GM12878 (cell line): ENCODE results near the gene PLEKHA6.

Experiments
- CEBPB ChIP-seq, 2 experiments: fragments of 150-350 bp in 1 of 2; IDR thresholded peaks; 2 replicates each; pipeline ENCODE4 v1.6.1; 2012 to 2014; ENCODE audit warnings: low read depth in 2 of 2, low read length in 2 of 2, borderline replicate concordance in 1 of 2, inconsistent platforms in 1 of 2
- CTCF ChIP-seq, 3 experiments: IDR thresholded peaks in 2 of 3; conservative IDR thresholded peaks in 1 of 3; 2 replicates each; pipeline ENCODE4 v1.5.1; 2011; ENCODE audit warnings: low read depth in 3 of 3, low read length in 3 of 3, mild to moderate bottlenecking in 3 of 3, control low read depth in 2 of 3, moderate library complexity in 2 of 3, inconsistent platforms in 1 of 3, mixed read lengths in 1 of 3; ENCODE audit not compliant: control insufficient read depth in 2 of 3, insufficient read depth in 1 of 3; ENCODE audit errors: extremely low read depth in 1 of 3
- FOS ChIP-seq: IDR thresholded peaks from 3 replicates; pipeline ENCODE4 v1.6.1; 2011; ENCODE audit warnings: borderline replicate concordance; ENCODE audit not compliant: insufficient read length; ENCODE audit errors: extremely low read depth
- FOXK2 ChIP-seq: fragments of 450-650 bp; IDR thresholded peaks from 2 replicates; pipeline ENCODE4 v1.6.1; 2017; ENCODE audit warnings: mild to moderate bottlenecking, moderate library complexity
- IRF3 ChIP-seq: fragments of 450-650 bp; IDR thresholded peaks from 2 replicates; pipeline ENCODE4 v1.6.1; 2014; ENCODE audit warnings: mild to moderate bottlenecking
- POLR2AphosphoS5 ChIP-seq: IDR thresholded peaks from 2 replicates; pipeline ENCODE4 v1.6.1; 2011; ENCODE audit warnings: mild to moderate bottlenecking, low read length, inconsistent platforms
- RB1 ChIP-seq: fragments of 450-650 bp; formaldehyde crosslinking; IDR thresholded peaks from 2 replicates; pipeline ENCODE4 v1.6.1; 2017; ENCODE audit warnings: mild to moderate bottlenecking, borderline replicate concordance
- RCOR1 ChIP-seq: conservative IDR thresholded peaks from 2 replicates; pipeline ENCODE4 v1.6.1; 2012; ENCODE audit warnings: low read depth, low read length, improper control_type of control experiment
- REST ChIP-seq: IDR thresholded peaks from 2 replicates; pipeline ENCODE4 v1.6.1; 2012; ENCODE audit warnings: mild to moderate bottlenecking, low read depth, low read length
- SMC3 ChIP-seq: IDR thresholded peaks from 2 replicates; pipeline ENCODE4 v1.6.1; 2011; ENCODE audit warnings: low read length, improper control_type of control experiment, borderline replicate concordance
- SUPT20H ChIP-seq: IDR thresholded peaks from 2 replicates; pipeline ENCODE4 v1.6.1; 2011; ENCODE audit warnings: low read depth, mild to moderate bottlenecking, low read length, moderate library complexity, borderline replicate concordance; ENCODE audit not compliant: control insufficient read depth
- SUZ12 ChIP-seq: fragments of 200-600 bp; sonication (generic); IDR thresholded peaks from one replicate; pipeline ENCODE4 v1.6.1; 2018; ENCODE audit warnings: antibody characterized with exemption, mild to moderate bottlenecking; ENCODE audit not compliant: unreplicated experiment
- ZBTB33 ChIP-seq: fragments of 450-650 bp; IDR thresholded peaks from 2 replicates; pipeline ENCODE4 v1.6.1; 2017; ENCODE audit warnings: mild to moderate bottlenecking
- ZNF274 ChIP-seq: IDR thresholded peaks from one replicate; pipeline ENCODE4 v1.8.0; 2011; ENCODE audit not compliant: insufficient read length, insufficient read depth

- TF ChIP-seq CEBPB (IDR thresholded peaks at IDR 0.05; ENCODE audit: borderline replicate concordance in 1 of 2, low read depth in 2 of 2, low read length in 2 of 2) (no peak), FOS (no peak), FOXK2 (no peak), ZNF274 (no peak), SUZ12 (no peak), RCOR1 (no peak), CTCF (IDR thresholded peaks at IDR 0.05 in 2 of 3, conservative IDR thresholded peaks at IDR 0.05 in 1 of 3; ENCODE audit: control insufficient read depth in 2 of 3, extremely low read depth in 1 of 3, insufficient read depth in 1 of 3, low read depth in 3 of 3, low read length in 3 of 3) (no peak), POLR2AphosphoS5 (no peak), ZBTB33 (no peak), SUPT20H (no peak), REST (no peak), IRF3 (no peak), RB1 (no peak), SMC3 (no peak)
Observed at GRCh38 chr1:204384636-204385352, 25.1 kb upstream of the PLEKHA6 start.
